ENCODE data around the gene FAM171A2.

Gene FAM171A2

GRCh38 chr17:44315760-44316731 is 47.6 kb downstream of the FAM171A2 start:
- Mint-ChIP-seq H3K27me3 (peaks cover 48% of the 10 kb centered on the region), H3K27ac (ENCODE audit: low read depth) (no peak overlapping the region), H3K9me3 (no peaks in the 10 kb centered on the region), H3K36me3 (ENCODE audit: insufficient read depth) (peaks cover 16% of the 10 kb centered on the region), H3K4me3 (peak overlapping the region; percentile 66), H3K4me1 (peaks cover 16% of the 10 kb centered on the region)
- DNase-seq (ENCODE audit: low spot score in 2 of 2) (no peak), ATAC-seq (replicated peaks; ENCODE audit: extremely low read depth, poor library complexity, severe bottlenecking) (no peak)

- H3K27ac Mint-ChIP-seq (ENCODE audit: low read depth): no peak overlapping the region
- no peaks in the 10 kb centered on the region for H3K9me3 Mint-ChIP-seq
- peaks cover 48% of the 10 kb centered on the region for H3K27me3 Mint-ChIP-seq
- peak overlapping the region; percentile 66 for H3K4me3 Mint-ChIP-seq
- peaks cover 14% of the 10 kb centered on the region for H3K36me3 Mint-ChIP-seq (ENCODE audit: insufficient read depth)
- ATAC-seq (replicated peaks; ENCODE audit: extremely low read depth, poor library complexity, severe bottlenecking) (no peak), DNase-seq (ENCODE audit: low spot score in 2 of 2) (no peak)
- peaks cover 17% of the 10 kb centered on the region for H3K4me1 Mint-ChIP-seq
These were observed 48.6 kb downstream of the FAM171A2 start for GRCh38 chr17:44314869-44315661.

- Mint-ChIP-seq H3K9me3 (no peaks in the 10 kb centered on the region), H3K36me3 (ENCODE audit: insufficient read depth) (peaks cover 10% of the 10 kb centered on the region), H3K27ac (ENCODE audit: low read depth) (no peak overlapping the region), H3K4me1 (peaks cover 22% of the 10 kb centered on the region), H3K27me3 (peaks cover 48% of the 10 kb centered on the region), H3K4me3 (peak overlapping the region; percentile 66)
- DNase-seq (ENCODE audit: low spot score in 2 of 2): no peak
- no peak for ATAC-seq (replicated peaks; ENCODE audit: extremely low read depth, poor library complexity, severe bottlenecking)
These were observed 49.2 kb downstream of the FAM171A2 start for GRCh38 chr17:44314524-44314868.

- H3K4me3 Mint-ChIP-seq: peak overlapping the region; percentile 66
- DNase-seq (ENCODE audit: low spot score in 2 of 2) (no peak), ATAC-seq (replicated peaks; ENCODE audit: extremely low read depth, poor library complexity, severe bottlenecking) (no peak)
- H3K4me1 Mint-ChIP-seq: peaks cover 23% of the 10 kb centered on the region
- peaks cover 48% of the 10 kb centered on the region for H3K27me3 Mint-ChIP-seq
- peaks cover 7% of the 10 kb centered on the region for H3K36me3 Mint-ChIP-seq (ENCODE audit: insufficient read depth)
- H3K9me3 Mint-ChIP-seq: no peaks in the 10 kb centered on the region
- no peak overlapping the region for H3K27ac Mint-ChIP-seq (ENCODE audit: low read depth)
These were observed 49.6 kb downstream of the FAM171A2 start for GRCh38 chr17:44314031-44314430.

- Mint-ChIP-seq H3K9me3 (no peaks in the 10 kb centered on the region), H3K27me3 (peaks cover 46% of the 10 kb centered on the region)
- DNase-seq (ENCODE audit: low spot score in 2 of 2): no peak
These were observed 51.1 kb downstream of the FAM171A2 start for GRCh38 chr17:44312396-44313104.

GRCh38 chr17:44311562-44312181 is 52.0 kb downstream of the FAM171A2 start:
- no peak for DNase-seq (ENCODE audit: low spot score in 2 of 2)
- H3K36me3 Mint-ChIP-seq (ENCODE audit: insufficient read depth): peaks cover 6% of the 10 kb centered on the region
- H3K4me1 Mint-ChIP-seq: peaks cover 25% of the 10 kb centered on the region
- no peaks in the 10 kb centered on the region for H3K9me3 Mint-ChIP-seq
- no peak overlapping the region for H3K4me3 Mint-ChIP-seq
- peaks cover 46% of the 10 kb centered on the region for H3K27me3 Mint-ChIP-seq
- ATAC-seq (replicated peaks; ENCODE audit: extremely low read depth, poor library complexity, severe bottlenecking): no peak
- H3K27ac Mint-ChIP-seq (ENCODE audit: low read depth): no peak overlapping the region

More at GRCh38 chr17:44312396-44313104, 51.1 kb downstream of the FAM171A2 start:
- ATAC-seq (replicated peaks; ENCODE audit: extremely low read depth, poor library complexity, severe bottlenecking): no peak
- Mint-ChIP-seq H3K27ac (ENCODE audit: low read depth) (no peak overlapping the region), H3K36me3 (ENCODE audit: insufficient read depth) (peaks cover 5% of the 10 kb centered on the region), H3K4me1 (peaks cover 21% of the 10 kb centered on the region), H3K4me3 (no peak overlapping the region)

GRCh38 chr17:44310609-44311376 is 52.9 kb downstream of the FAM171A2 start:
- Mint-ChIP-seq H3K36me3 (ENCODE audit: insufficient read depth) (peaks cover 4% of the 10 kb centered on the region), H3K27me3 (peaks cover 46% of the 10 kb centered on the region), H3K4me3 (no peak overlapping the region), H3K27ac (ENCODE audit: low read depth) (no peak overlapping the region), H3K9me3 (no peaks in the 10 kb centered on the region), H3K4me1 (peaks cover 18% of the 10 kb centered on the region)
- ATAC-seq (replicated peaks; ENCODE audit: extremely low read depth, poor library complexity, severe bottlenecking): no peak
- no peak for DNase-seq (ENCODE audit: low spot score in 2 of 2)

- H3K4me1 Mint-ChIP-seq: peaks cover 14% of the 10 kb centered on the region
- peak overlapping the region; percentile 57 for H3K4me3 Mint-ChIP-seq
- no peak overlapping the region for H3K27ac Mint-ChIP-seq (ENCODE audit: low read depth)
- H3K27me3 Mint-ChIP-seq: peaks cover 42% of the 10 kb centered on the region
- DNase-seq (ENCODE audit: low spot score in 2 of 2) (no peak), ATAC-seq (replicated peaks; ENCODE audit: extremely low read depth, poor library complexity, severe bottlenecking) (no peak)
- H3K9me3 Mint-ChIP-seq: no peaks in the 10 kb centered on the region
- peaks cover 2% of the 10 kb centered on the region for H3K36me3 Mint-ChIP-seq (ENCODE audit: insufficient read depth)
These were observed 53.5 kb downstream of the FAM171A2 start for GRCh38 chr17:44310188-44310587.

- no peak for DNase-seq (ENCODE audit: low spot score in 2 of 2)
- peak overlapping the region; percentile 57 for H3K4me3 Mint-ChIP-seq
- ATAC-seq (replicated peaks; ENCODE audit: extremely low read depth, poor library complexity, severe bottlenecking): no peak
- H3K4me1 Mint-ChIP-seq: peaks cover 14% of the 10 kb centered on the region
- no peaks in the 10 kb centered on the region for H3K9me3 Mint-ChIP-seq
- H3K36me3 Mint-ChIP-seq (ENCODE audit: insufficient read depth): peaks cover 2% of the 10 kb centered on the region
- peaks cover 48% of the 10 kb centered on the region for H3K27me3 Mint-ChIP-seq
- H3K27ac Mint-ChIP-seq (ENCODE audit: low read depth): no peak overlapping the region
These were observed 54.2 kb downstream of the FAM171A2 start for GRCh38 chr17:44309472-44309871.

- H3K9me3 Mint-ChIP-seq: no peaks in the 10 kb centered on the region
- H3K36me3 Mint-ChIP-seq (ENCODE audit: insufficient read depth): peaks cover 2% of the 10 kb centered on the region
- ATAC-seq (replicated peaks; ENCODE audit: extremely low read depth, poor library complexity, severe bottlenecking) (no peak), DNase-seq (ENCODE audit: low spot score in 2 of 2) (no peak)
- H3K4me3 Mint-ChIP-seq: peak overlapping the region; percentile 60
- H3K4me1 Mint-ChIP-seq: peaks cover 17% of the 10 kb centered on the region
- H3K27me3 Mint-ChIP-seq: peaks cover 48% of the 10 kb centered on the region
- H3K27ac Mint-ChIP-seq (ENCODE audit: low read depth): no peak overlapping the region
These were observed 54.8 kb downstream of the FAM171A2 start for GRCh38 chr17:44308865-44309264.

GRCh38 chr17:44308320-44308818 is 55.3 kb downstream of the FAM171A2 start, which contains the start of gene RUNDC3A:
TSS of gene RUNDC3A (plus strand) at chr17:44308601. CDS start at chr17:44308833, 232 bp downstream.
- Mint-ChIP-seq H3K27me3 (peaks cover 47% of the 10 kb centered on the region), H3K36me3 (ENCODE audit: insufficient read depth) (peaks cover 2% of the 10 kb centered on the region), H3K4me3 (peak within 1 kb of the TSS; percentile 60), H3K27ac (ENCODE audit: low read depth) (no peak within 1 kb of the TSS), H3K9me3 (no peaks in the 10 kb centered on the region), H3K4me1 (peaks cover 19% of the 10 kb centered on the region)
- DNase-seq (ENCODE audit: low spot score in 2 of 2): peak; percentile 74 to 78
- ATAC-seq (replicated peaks; ENCODE audit: extremely low read depth, poor library complexity, severe bottlenecking): peak; percentile 80
